AG10803 (cell line): ENCODE results near the gene FGF6.

Source experiments
- DNase-seq: peaks from one replicate; pipeline ENCODE4 v3.0.0; 2010; ENCODE audit warnings: low read depth
- H3K4me3 ChIP-seq: 2 replicates; pipeline ENCODE4 v1.5.1; 2011; ENCODE audit warnings: mild to moderate bottlenecking, low read length, control low read depth
- CTCF ChIP-seq: conservative IDR thresholded peaks from 2 replicates; pipeline ENCODE4 v1.5.1; 2011; ENCODE audit warnings: mild to moderate bottlenecking, low read length, control low read depth, inconsistent platforms

FGF6 gene

GRCh38 chr12:4432878-4433744, 12.5 kb downstream of the FGF6 start:
- H3K4me3 ChIP-seq: no peak overlapping the region
- no peak for DNase-seq
- TF ChIP-seq CTCF: no peak

GRCh38 chr12:4431866-4432265, 13.7 kb downstream of the FGF6 start:
- no peak for TF ChIP-seq CTCF
- DNase-seq: no peak
- H3K4me3 ChIP-seq: no peak overlapping the region

- TF ChIP-seq CTCF: no peak
- no peak for DNase-seq
Measured at GRCh38 chr12:4431436-4431835, 14.2 kb downstream of the FGF6 start.

GRCh38 chr12:4424422-4424821, 21.2 kb downstream of the FGF6 start:
- no peak for DNase-seq
- no peak for TF ChIP-seq CTCF
- H3K4me3 ChIP-seq: no peak overlapping the region

More at GRCh38 chr12:4431436-4431835, 14.2 kb downstream of the FGF6 start:
- H3K4me3 ChIP-seq: no peak overlapping the region

- H3K4me3 ChIP-seq: no peak overlapping the region
- no peak for DNase-seq
- TF ChIP-seq CTCF: no peak
Measured at GRCh38 chr12:4423528-4424195, 22.0 kb downstream of the FGF6 start.

- TF ChIP-seq CTCF: no peak
- no peak overlapping the region for H3K4me3 ChIP-seq
- DNase-seq: no peak
Measured at GRCh38 chr12:4422985-4423384, 22.6 kb downstream of the FGF6 start.

- H3K4me3 ChIP-seq: no peak overlapping the region
- peak; percentile 24 for DNase-seq
- peak; percentile 66 for TF ChIP-seq CTCF
Measured at GRCh38 chr12:4421590-4422031, 24.0 kb downstream of the FGF6 start.
